HG03175 (cell line): ENCODE data around the gene CACNB2.
"Not testable (repeated sequence)": the region's sequence is repeated elsewhere in the genome, so short reads cannot be mapped to it uniquely, and the experiment has no call there.

ENCODE experiments used
- ATAC-seq: cut with Tn5 transposase; IDR thresholded peaks from one replicate; pipeline ENCODE4 v1.9.1; 2021; ENCODE audit warnings: mild to moderate bottlenecking, moderate library complexity; ENCODE audit not compliant: unreplicated experiment

Gene CACNB2

GRCh38 chr10:18144928-18145327, 4.7 kb downstream of the CACNB2 start:
- no peak for ATAC-seq

- no peak for ATAC-seq
Observed at GRCh38 chr10:18145652-18146051, 5.4 kb downstream of the CACNB2 start.

- ATAC-seq: no peak
Observed at GRCh38 chr10:18149196-18149800, 9.1 kb downstream of the CACNB2 start.

- ATAC-seq: no peak
Observed at GRCh38 chr10:18151356-18151890, 11.2 kb downstream of the CACNB2 start.

DNA sequence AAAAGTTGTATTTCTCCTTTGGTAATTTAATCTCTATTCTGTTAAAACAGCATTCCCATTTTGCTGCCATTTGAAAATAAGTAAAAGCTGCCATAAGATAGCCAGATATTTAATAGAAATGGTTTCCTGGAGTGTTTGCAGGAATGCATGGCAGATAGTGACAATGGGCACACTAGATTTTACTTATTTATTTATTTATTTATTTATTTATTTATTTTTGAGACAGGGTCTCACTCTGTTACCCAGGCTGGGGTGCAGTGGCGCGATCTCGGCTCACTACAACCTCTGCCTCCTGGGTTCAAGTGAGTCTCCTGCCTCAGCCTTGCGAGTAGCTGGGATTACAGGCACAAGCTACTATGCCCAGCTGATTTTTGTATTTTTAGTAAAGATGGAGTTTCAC, 13.2 kb downstream of the CACNB2 start:
- not testable (repeated sequence) for ATAC-seq

GRCh38 chr10:18155321-18155720, 15.1 kb downstream of the CACNB2 start:
- ATAC-seq: no peak

GRCh38 chr10:18156797-18157196, 16.6 kb downstream of the CACNB2 start:
- ATAC-seq: not testable (repeated sequence)

GRCh38 chr10:18157881-18158280, 17.7 kb downstream of the CACNB2 start:
- no peak for ATAC-seq

DNA sequence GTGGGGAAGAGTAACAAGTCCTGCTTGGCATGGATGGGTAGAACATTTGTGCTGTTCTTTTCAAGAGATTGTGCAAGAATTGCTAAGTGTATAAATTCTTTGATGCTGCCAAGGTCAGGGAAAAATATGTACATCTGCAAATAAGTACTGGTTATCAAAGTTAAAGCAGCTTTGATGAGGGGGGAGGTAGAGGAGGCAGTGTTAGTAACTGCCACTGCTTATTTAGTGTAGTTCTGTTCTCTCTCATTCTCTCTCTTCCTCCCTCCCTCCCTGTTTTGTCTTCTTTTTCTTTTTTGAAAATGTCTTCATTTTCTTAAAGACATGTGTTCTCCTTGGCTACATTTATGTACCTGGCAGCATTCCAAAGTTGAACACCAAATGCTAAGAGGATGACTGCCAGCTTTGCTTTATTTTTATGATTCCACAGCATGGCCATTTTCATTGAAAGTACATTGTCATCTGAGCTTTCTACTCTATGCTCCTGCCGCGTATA, 18.6 kb downstream of the CACNB2 start:
- ATAC-seq: no peak

DNA sequence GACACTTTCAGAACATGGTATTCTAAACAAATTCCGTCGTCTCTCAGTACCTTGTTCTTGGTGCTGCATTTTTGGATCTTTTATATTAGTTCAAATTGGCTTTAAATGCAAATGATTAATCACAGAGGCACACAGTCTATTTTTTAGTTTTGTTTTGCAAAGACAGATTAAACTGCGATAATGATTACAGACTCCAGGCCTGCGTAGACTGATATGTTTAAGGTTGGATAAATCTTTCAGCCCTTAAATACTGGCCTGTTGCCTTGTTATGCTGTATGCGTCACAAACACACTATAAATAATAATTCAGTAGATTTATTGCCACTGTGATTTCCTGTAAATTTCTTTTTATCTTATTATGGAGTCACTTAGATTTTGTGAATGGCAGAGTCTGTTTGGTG, 19.3 kb downstream of the CACNB2 start:
- ATAC-seq: no peak

GRCh38 chr10:18162021-18162627, 21.9 kb downstream of the CACNB2 start:
- no peak for ATAC-seq

DNA sequence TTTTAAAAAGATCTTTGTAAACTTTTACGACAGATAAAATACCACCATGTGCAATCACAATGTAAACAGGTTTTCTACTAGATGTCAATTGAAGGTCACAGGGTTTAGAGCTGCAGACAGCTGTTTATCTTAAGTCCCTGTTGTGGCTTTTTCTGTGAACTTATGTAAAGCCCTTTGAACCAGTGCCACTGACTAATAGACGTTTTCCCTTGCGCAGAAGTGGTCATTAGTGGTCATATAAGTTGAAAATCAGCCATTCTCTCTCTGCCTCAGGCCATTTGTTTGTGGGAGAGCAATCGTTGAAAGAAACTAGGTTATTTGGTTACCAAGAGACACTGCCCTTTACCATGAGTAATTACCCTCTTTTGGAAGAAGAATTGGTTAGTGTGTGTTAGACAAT, 23.9 kb downstream of the CACNB2 start:
- ATAC-seq: no peak

- no peak for ATAC-seq
Observed at GRCh38 chr10:18164748-18165361, 24.6 kb downstream of the CACNB2 start.

GRCh38 chr10:18178854-18179483, 38.7 kb downstream of the CACNB2 start:
- ATAC-seq: no peak

- ATAC-seq: no peak
Observed at GRCh38 chr10:18179891-18180290, 39.7 kb downstream of the CACNB2 start.

DNA sequence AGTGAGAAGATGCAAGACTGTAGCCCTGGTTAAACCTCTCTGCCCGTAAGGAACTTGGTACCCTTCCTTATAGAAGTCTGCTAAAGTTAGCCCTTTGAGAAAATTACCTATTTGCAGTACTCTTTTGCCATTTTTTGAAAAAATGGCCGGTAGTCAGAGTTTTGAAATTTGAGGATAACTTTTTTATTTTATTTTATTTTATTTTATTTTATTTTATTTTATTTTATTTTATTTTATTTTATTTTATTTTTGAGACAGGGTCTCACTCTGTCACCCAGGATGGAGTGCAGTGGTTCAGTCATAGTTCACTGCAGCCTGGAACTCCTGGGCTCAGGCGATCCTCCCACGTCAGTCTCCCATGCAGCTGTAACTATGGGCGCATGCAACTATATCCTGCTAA, 41.2 kb downstream of the CACNB2 start:
- ATAC-seq: not testable (repeated sequence)

- ATAC-seq: no peak
Observed at GRCh38 chr10:18185621-18186020, 45.4 kb downstream of the CACNB2 start.

GRCh38 chr10:18190840-18191239, 50.6 kb downstream of the CACNB2 start:
- no peak for ATAC-seq

GRCh38 chr10:18194634-18195033, 54.4 kb downstream of the CACNB2 start:
- ATAC-seq: no peak

DNA sequence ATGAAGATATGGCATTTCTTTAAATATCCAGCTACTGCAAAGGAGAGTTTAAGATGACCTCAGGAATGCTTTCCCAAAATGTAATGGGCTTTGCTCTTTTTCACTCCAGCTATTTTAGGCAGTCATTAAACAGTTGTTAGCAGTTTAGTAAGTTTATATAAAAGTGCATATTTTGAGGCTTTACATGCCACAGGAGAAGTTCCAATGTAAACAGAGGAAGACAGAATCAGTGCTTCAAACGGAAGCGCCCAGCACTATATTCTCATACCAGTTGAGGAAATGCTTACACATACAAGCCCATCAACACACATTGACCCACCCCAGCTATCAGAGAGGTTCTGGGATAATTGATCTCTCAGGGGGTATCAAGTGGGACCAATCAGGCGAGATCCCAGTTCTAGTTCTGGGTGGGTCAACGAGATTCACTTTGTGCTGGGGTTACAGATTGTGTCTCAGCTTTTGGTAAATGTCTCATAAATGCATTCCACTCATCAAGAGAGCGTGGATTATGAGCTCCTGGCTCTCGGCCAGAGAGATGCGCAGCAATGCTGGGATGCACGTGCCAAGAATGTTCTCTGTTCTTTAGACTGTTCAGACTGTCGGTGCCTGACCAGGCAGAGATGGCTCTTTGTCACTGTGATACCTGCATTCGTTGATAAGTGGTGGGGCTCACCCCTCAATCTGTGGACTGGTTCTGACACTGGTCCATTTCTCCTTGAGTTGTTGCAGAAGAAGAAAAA, 55.0 kb downstream of the CACNB2 start:
- no peak for ATAC-seq
